ENCODE measurements around the gene CNN2. TPM values are rescaled to one million over a fixed set of nuclear protein-coding genes. Genes with fewer than 3 reads are reported as not detected.

The CNN2 gene
- total and polyA plus RNA-seq, 2 donors: 73.3 to 97.1 TPM

- H3K36me3 ChIP-seq (ENCODE audit: insufficient read depth): no peaks in the 10 kb centered on the region
- H3K4me3 ChIP-seq (ENCODE audit: low read depth, low read length): no peak overlapping the region
- 53% methylated on average over 11 of the region's 11 CpGs for WGBS
- no peak overlapping the region for H3K27ac ChIP-seq (ENCODE audit: low read depth)
- no peaks in the 10 kb centered on the region for H3K4me1 ChIP-seq (ENCODE audit: insufficient read depth)
- no peak for DNase-seq (ENCODE audit: extremely low spot score)
Measured at GRCh38 chr19:1049800-1050199, 23.4 kb downstream of the CNN2 start.

DNA sequence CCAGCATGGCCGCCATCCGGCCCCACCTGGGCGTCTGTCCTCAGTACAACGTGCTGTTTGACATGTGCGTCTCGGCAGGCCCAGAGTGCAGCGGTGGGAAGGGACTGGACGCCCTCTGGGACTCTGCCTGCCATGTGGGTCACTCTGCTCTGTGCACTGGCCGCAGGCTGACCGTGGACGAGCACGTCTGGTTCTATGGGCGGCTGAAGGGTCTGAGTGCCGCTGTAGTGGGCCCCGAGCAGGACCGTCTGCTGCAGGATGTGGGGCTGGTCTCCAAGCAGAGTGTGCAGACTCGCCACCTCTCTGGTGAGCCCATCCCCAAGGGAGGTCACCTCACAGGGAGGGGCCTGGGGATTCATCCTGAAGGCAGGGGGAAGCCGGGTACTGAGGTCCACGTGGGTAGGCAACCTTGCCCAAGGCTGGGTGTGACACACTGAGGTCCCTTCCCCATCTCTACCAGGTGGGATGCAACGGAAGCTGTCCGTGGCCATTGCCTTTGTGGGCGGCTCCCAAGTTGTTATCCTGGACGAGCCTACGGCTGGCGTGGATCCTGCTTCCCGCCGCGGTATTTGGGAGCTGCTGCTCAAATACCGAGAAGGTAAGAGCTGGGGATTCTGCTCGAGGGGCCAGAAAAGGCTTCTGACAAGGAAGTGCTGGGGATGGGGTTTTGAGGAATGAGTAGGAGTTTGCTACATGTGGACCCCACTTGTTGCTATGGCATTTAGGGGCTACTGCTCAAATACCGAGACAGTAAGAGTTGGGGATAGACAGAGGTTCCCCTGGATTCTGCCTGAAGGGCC, 24.8 kb downstream of the CNN2 start:
- H3K27ac ChIP-seq (ENCODE audit: low read depth): no peak overlapping the region
- 83% methylated on average over 31 of the region's 31 CpGs for WGBS
- H3K36me3 ChIP-seq (ENCODE audit: insufficient read depth): no peaks in the 10 kb centered on the region
- no peaks in the 10 kb centered on the region for H3K4me1 ChIP-seq (ENCODE audit: insufficient read depth)
- no peak overlapping the region for H3K4me3 ChIP-seq (ENCODE audit: low read depth, low read length)
- DNase-seq (ENCODE audit: extremely low spot score): no peak

- no peaks in the 10 kb centered on the region for H3K36me3 ChIP-seq (ENCODE audit: insufficient read depth)
- no peaks in the 10 kb centered on the region for H3K4me1 ChIP-seq (ENCODE audit: insufficient read depth)
- 92% methylated on average over 17 of the region's 17 CpGs for WGBS
- no peak overlapping the region for H3K27ac ChIP-seq (ENCODE audit: low read depth)
- DNase-seq (ENCODE audit: extremely low spot score): no peak
- H3K4me3 ChIP-seq (ENCODE audit: low read depth, low read length): no peak overlapping the region
Measured at GRCh38 chr19:1051791-1052190, 25.4 kb downstream of the CNN2 start.

- WGBS: 69% methylated on average over 4 of the region's 5 CpGs
Measured at GRCh38 chr19:1052349-1052975, 26.1 kb downstream of the CNN2 start.

GRCh38 chr19:1053176-1054101, 27.0 kb downstream of the CNN2 start:
- Histone ChIP-seq H3K36me3 (ENCODE audit: insufficient read depth) (no peaks in the 10 kb centered on the region), H3K4me3 (ENCODE audit: low read depth, low read length) (no peak overlapping the region), H3K4me1 (ENCODE audit: insufficient read depth) (no peaks in the 10 kb centered on the region), H3K27ac (ENCODE audit: low read depth) (no peak overlapping the region)
- 88% methylated on average over 31 of the region's 31 CpGs for WGBS
- no peak for DNase-seq (ENCODE audit: extremely low spot score)

More at GRCh38 chr19:1052349-1052975, 26.1 kb downstream of the CNN2 start:
- Histone ChIP-seq H3K27ac (ENCODE audit: low read depth) (no peak overlapping the region), H3K4me3 (ENCODE audit: low read depth, low read length) (no peak overlapping the region), H3K4me1 (ENCODE audit: insufficient read depth) (no peaks in the 10 kb centered on the region), H3K36me3 (ENCODE audit: insufficient read depth) (no peaks in the 10 kb centered on the region)
- DNase-seq (ENCODE audit: extremely low spot score): no peak

DNA sequence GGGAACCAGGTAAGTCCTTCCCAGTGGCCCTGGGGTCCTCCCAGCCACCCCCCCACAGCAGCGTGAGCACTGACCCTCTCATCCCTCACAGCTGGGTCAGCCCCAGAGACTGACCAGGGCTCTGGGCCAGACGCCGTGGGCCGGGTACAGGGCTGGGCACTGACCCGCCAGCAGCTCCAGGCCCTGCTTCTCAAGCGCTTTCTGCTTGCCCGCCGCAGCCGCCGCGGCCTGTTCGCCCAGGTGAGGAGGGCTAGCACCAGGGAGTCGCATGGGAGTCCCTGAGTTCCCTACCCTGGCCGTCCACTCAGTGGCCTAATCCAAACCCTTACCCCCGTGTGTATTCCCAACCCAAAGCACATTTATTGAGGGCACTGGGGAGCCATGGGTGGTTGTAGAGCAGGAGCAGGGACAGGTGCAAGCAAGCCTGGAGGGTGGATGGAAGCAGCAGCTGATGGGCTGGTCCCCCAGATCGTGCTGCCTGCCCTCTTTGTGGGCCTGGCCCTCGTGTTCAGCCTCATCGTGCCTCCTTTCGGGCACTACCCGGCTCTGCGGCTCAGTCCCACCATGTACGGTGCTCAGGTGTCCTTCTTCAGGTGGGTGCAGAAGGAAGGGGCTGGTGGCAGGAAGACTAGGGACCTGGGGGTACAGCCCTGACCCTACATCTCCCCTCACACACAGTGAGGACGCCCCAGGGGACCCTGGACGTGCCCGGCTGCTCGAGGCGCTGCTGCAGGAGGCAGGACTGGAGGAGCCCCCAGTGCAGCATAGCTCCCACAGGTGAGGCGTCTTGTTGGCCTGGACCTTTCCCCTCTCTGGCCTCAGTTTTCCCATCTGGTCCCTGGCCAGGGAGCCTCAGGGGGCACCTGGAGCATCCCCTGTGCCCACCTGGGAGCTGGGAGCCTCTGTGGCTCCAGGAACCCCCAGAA, 28.0 kb downstream of the CNN2 start:
- no peak overlapping the region for H3K4me3 ChIP-seq (ENCODE audit: low read depth, low read length)
- DNase-seq (ENCODE audit: extremely low spot score): no peak
- no peaks in the 10 kb centered on the region for H3K36me3 ChIP-seq (ENCODE audit: insufficient read depth)
- H3K27ac ChIP-seq (ENCODE audit: low read depth): no peak overlapping the region
- WGBS: 93% methylated on average over 28 of the region's 28 CpGs
- H3K4me1 ChIP-seq (ENCODE audit: insufficient read depth): no peaks in the 10 kb centered on the region

GRCh38 chr19:1055028-1055425, 28.6 kb downstream of the CNN2 start:
- 97% methylated on average over 14 of the region's 14 CpGs for WGBS
- H3K27ac ChIP-seq (ENCODE audit: low read depth): no peak overlapping the region
- no peaks in the 10 kb centered on the region for H3K4me1 ChIP-seq (ENCODE audit: insufficient read depth)
- no peak overlapping the region for H3K4me3 ChIP-seq (ENCODE audit: low read depth, low read length)
- H3K36me3 ChIP-seq (ENCODE audit: insufficient read depth): no peaks in the 10 kb centered on the region
- DNase-seq (ENCODE audit: extremely low spot score): no peak

- Histone ChIP-seq H3K36me3 (ENCODE audit: insufficient read depth) (no peaks in the 10 kb centered on the region), H3K4me3 (ENCODE audit: low read depth, low read length) (no peak overlapping the region), H3K4me1 (ENCODE audit: insufficient read depth) (no peaks in the 10 kb centered on the region), H3K27ac (ENCODE audit: low read depth) (no peak overlapping the region)
- DNase-seq (ENCODE audit: extremely low spot score): no peak
- WGBS: 96% methylated on average over 20 of the region's 20 CpGs
Measured at GRCh38 chr19:1055886-1056620, 29.6 kb downstream of the CNN2 start.

- DNase-seq (ENCODE audit: extremely low spot score): no peak
- no peaks in the 10 kb centered on the region for H3K4me1 ChIP-seq (ENCODE audit: insufficient read depth)
- H3K27ac ChIP-seq (ENCODE audit: low read depth): no peak overlapping the region
- no peak overlapping the region for H3K4me3 ChIP-seq (ENCODE audit: low read depth, low read length)
- H3K36me3 ChIP-seq (ENCODE audit: insufficient read depth): no peaks in the 10 kb centered on the region
- WGBS: 50% methylated on average over 3 of the region's 3 CpGs
Measured at GRCh38 chr19:1057176-1057855, 30.9 kb downstream of the CNN2 start.

DNA sequence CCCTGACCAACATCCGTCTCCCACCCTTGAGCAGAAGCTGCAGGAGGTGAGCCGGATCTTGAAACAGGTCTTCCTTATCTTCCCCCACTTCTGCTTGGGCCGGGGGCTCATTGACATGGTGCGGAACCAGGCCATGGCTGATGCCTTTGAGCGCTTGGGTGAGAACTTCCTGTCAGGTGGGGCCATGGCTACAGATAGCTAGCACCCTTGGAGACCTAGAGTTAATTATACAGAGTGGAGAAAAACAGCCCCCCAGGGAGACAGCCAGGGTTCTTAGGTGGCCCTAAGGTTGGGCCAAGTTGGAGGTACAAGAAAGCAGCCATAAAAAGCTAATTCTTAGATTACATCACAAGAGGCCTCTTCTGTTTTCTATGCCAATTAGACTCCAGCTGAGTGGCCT, 31.7 kb downstream of the CNN2 start:
- H3K36me3 ChIP-seq (ENCODE audit: insufficient read depth): no peaks in the 10 kb centered on the region
- whole genome bisulfite sequencing: 95% methylated on average over 5 of the region's 5 CpGs
- no peaks in the 10 kb centered on the region for H3K4me1 ChIP-seq (ENCODE audit: insufficient read depth)
- DNase-seq (ENCODE audit: extremely low spot score): no peak
- H3K4me3 ChIP-seq (ENCODE audit: low read depth, low read length): no peak overlapping the region
- H3K27ac ChIP-seq (ENCODE audit: low read depth): no peak overlapping the region

DNA sequence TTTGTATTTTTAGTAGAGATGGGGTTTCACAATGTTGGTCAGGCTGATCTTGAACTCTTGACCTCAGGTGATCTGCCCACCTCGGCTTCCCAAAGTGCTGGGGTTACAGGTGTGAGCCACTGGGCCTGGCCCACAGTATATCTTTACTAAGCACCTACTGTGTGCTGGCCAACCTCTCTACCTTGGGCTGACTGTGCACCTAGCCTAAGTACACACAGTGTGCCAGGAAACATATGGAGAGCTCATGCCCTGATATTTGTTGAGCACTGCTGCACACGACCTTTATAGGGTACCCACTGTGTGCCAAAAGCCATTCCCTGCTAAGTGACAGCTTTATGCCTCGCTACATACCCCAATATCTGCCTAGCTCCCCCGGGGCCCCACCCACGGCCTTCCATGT, 34.3 kb downstream of the CNN2 start:
- DNase-seq (ENCODE audit: extremely low spot score): no peak
- WGBS: 83% methylated on average over 5 of the region's 5 CpGs
- H3K27ac ChIP-seq (ENCODE audit: low read depth): no peak overlapping the region
- no peaks in the 10 kb centered on the region for H3K36me3 ChIP-seq (ENCODE audit: insufficient read depth)
- no peak overlapping the region for H3K4me3 ChIP-seq (ENCODE audit: low read depth, low read length)
- H3K4me1 ChIP-seq (ENCODE audit: insufficient read depth): no peaks in the 10 kb centered on the region

DNA sequence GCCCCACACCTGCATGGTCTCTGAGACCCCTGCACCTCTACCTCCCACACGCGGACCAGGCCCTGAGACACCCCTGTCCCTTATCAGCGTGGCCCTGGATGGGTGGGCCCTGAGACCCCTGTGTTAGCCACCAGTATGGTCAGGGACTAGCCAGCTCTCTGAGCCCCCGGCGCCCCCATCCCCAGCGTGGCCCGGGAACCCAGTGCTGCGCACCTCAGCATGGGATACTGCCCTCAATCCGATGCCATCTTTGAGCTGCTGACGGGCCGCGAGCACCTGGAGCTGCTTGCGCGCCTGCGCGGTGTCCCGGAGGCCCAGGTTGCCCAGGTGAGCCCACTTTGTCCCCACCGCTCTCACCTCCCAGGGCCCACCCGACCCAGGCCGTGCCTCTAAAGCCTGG, 35.6 kb downstream of the CNN2 start:
- no peak overlapping the region for H3K4me3 ChIP-seq (ENCODE audit: low read depth, low read length)
- no peak for DNase-seq (ENCODE audit: extremely low spot score)
- no peak overlapping the region for H3K27ac ChIP-seq (ENCODE audit: low read depth)
- no peaks in the 10 kb centered on the region for H3K36me3 ChIP-seq (ENCODE audit: insufficient read depth)
- 84% methylated on average over 20 of the region's 20 CpGs for WGBS
- H3K4me1 ChIP-seq (ENCODE audit: insufficient read depth): no peaks in the 10 kb centered on the region
